Upper lobe of right lung (tissue), 1 donor: Measurements from ENCODE around the gene MRPS27. TPM values are rescaled to one million over a fixed set of nuclear protein-coding genes. Genes with fewer than 3 reads are reported as not detected.
"Not testable (repeated sequence)": the region's sequence is repeated elsewhere in the genome, so short reads cannot be mapped to it uniquely, and the experiment has no call there.

Source experiments
- ATAC-seq: fragments of 200-7000 bp; cut with Tn5 transposase; one replicate; pipeline ENCODE4 v1.9.1; 2020; ENCODE audit warnings: mild to moderate bottlenecking, moderate library complexity
- DNase-seq: peaks from one replicate; pipeline ENCODE4 v3.0.0-alpha.2; 2020
- H3K27ac ChIP-seq: fragments of 200-600 bp; one replicate; pipeline ENCODE4 v1.8.0; 2022
- H3K27me3 ChIP-seq: fragments of 200-600 bp; one replicate; pipeline ENCODE4 v1.8.0; 2022; ENCODE audit warnings: mild to moderate bottlenecking
- H3K36me3 ChIP-seq: fragments of 200-600 bp; one replicate; pipeline ENCODE4 v1.8.0; 2022
- H3K4me1 ChIP-seq: fragments of 200-600 bp; one replicate; pipeline ENCODE4 v1.8.0; 2022
- H3K4me3 ChIP-seq: fragments of 200-600 bp; one replicate; pipeline ENCODE4 v1.8.0; 2022; ENCODE audit warnings: mild to moderate bottlenecking
- H3K9me3 ChIP-seq: fragments of 200-600 bp; one replicate; pipeline ENCODE4 v1.8.0; 2022
- intact Hi-C: fragments of 100-400 bp; cut with DNase I; formaldehyde crosslinking; loops from one replicate; pipeline ENCODE4 v1.11.0; 2022
- total RNA-seq: library from RNA; stranded (reverse); fragmentation: NEBNext Ultra II Directional; extraction: Animal tissue kit (Norgen Biotek cat#: 25700); gene quantifications from one replicate; pipeline ENCODE4 v1.2.1, GENCODE V29; 2021
- TF ChIP-seq, protein P1 (sequence below): fragments of 200-600 bp; IDR thresholded peaks from one replicate; pipeline ENCODE4 v1.8.0; 2022; ENCODE audit warnings: antibody characterized with exemption
- donor health status: DM: no; HTN: yes; CAD: no; lungs with severe emphysema.

Gene MRPS27
- total RNA-seq, 1 donor from 2014 or later: 34.2 TPM

DNA sequence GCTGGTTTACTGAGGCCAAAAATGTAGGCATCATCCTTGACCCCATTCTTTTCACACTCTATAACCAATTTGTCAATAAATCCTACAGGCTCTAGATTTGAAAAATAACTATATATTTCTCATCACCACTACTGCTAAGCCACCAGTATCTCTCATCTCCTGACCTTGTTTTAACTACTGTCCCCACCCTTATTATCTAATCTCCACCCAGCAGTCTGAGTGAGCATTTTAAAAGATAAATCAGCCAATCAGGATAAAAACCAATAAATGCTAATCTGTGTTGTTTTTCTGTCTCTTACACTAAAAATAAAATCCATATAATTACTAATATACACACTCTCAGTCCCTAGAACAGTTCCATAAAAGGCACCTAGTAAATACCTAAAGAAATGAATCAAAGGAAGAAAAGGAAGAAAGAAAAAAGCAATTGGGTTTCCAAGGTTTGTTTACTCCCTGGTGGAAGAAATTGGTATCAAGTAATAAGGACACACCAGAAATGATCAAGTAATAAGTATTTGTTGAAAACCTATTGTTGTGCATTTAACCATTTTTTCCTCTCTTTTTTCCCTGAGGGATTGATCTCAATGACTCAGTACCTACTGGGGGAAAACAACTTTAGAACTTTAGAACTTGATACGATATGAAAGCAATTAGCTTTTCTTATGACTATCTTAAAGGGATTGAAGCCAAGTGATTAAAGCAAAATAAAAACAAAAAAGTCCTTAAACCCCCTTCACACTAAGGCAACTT lies 19.3 kb downstream of the MRPS27 start:
- intact Hi-C loops: no loop called here
- TF ChIP-seq, protein P1, sequence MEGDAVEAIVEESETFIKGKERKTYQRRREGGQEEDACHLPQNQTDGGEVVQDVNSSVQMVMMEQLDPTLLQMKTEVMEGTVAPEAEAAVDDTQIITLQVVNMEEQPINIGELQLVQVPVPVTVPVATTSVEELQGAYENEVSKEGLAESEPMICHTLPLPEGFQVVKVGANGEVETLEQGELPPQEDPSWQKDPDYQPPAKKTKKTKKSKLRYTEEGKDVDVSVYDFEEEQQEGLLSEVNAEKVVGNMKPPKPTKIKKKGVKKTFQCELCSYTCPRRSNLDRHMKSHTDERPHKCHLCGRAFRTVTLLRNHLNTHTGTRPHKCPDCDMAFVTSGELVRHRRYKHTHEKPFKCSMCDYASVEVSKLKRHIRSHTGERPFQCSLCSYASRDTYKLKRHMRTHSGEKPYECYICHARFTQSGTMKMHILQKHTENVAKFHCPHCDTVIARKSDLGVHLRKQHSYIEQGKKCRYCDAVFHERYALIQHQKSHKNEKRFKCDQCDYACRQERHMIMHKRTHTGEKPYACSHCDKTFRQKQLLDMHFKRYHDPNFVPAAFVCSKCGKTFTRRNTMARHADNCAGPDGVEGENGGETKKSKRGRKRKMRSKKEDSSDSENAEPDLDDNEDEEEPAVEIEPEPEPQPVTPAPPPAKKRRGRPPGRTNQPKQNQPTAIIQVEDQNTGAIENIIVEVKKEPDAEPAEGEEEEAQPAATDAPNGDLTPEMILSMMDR: no peak
- H3K27ac ChIP-seq: no peak overlapping the region

DNA sequence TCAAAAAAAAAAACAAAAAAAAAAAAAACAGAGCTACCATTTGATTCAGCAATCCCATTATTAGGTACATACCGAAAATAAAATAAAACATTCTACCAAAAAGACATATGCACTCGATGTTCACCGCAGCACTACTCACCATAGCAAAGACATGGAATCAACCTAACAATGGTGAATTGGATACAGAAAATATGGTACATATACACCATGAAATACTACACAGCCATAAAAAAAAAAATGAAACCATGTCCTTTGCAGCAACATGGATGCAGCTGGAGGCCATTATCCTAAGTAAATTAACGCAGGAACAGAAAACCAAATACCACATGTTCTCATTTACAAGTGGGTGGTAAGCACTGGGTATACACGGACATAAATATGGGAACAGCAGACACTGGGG lies 21.3 kb downstream of the MRPS27 start:
- DNase-seq: no peak
- Histone ChIP-seq H3K27me3 (no peaks in the 10 kb centered on the region), H3K9me3 (no peaks in the 10 kb centered on the region), H3K4me3 (no peak overlapping the region), H3K36me3 (peaks cover 9% of the 10 kb centered on the region), H3K27ac (no peak overlapping the region), H3K4me1 (no peaks in the 10 kb centered on the region)
- intact Hi-C loops: no loop called here
- no peak for ATAC-seq
- TF ChIP-seq, protein P1: no peak

More for the DNA sequence above, 19.3 kb downstream of the MRPS27 start:
- peaks cover 2% of the 10 kb centered on the region for H3K36me3 ChIP-seq
- no peak overlapping the region for H3K4me3 ChIP-seq
- H3K27me3 ChIP-seq: no peaks in the 10 kb centered on the region
- peaks cover 5% of the 10 kb centered on the region for H3K4me1 ChIP-seq
- ATAC-seq: no peak
- no peak for DNase-seq
- H3K9me3 ChIP-seq: no peaks in the 10 kb centered on the region

DNA sequence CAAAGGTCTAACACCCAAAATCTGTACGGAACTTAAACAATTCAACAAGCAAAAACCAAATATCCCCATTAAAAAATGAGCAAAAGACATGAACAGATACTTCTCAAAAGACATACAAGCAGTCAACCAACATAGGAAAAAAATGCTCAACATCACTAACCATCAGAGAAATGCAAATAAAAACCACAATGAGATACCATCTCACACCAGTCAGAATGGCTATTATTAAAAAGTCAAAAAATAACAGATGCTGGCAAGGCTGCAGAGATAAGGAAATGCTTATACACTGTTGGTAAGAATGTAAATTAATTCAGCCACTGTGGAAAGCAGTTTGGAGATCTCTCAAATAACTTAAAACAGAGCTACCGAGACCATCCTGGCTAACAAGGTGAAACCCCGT lies 21.9 kb downstream of the MRPS27 start:
- H3K36me3 ChIP-seq, DNase-seq, H3K4me3 ChIP-seq, H3K4me1 ChIP-seq, H3K27me3 ChIP-seq, H3K27ac ChIP-seq, H3K9me3 ChIP-seq, intact Hi-C loops, ATAC-seq: not testable (repeated sequence)

DNA sequence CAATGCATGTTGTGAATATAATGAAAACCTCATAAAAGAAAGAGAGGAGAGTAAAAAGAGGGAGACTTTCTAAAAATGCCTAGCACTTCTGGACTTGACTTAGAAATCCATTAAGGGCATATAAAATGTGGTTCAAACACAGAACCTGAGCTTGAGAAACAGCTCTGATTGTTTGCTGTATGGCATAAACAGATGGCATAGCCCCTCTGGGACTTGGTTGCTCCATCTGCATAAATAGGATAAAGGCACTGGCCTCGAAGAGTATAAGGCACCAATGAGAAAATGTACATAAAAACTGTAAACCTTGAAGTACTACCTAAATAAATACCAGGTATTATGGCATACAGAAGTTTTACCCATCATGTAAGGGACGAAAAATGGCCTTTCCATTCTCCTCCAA lies 23.8 kb downstream of the MRPS27 start:
- Histone ChIP-seq H3K27ac (no peak overlapping the region), H3K27me3 (no peaks in the 10 kb centered on the region), H3K36me3 (peaks cover 14% of the 10 kb centered on the region), H3K9me3 (no peaks in the 10 kb centered on the region), H3K4me1 (no peaks in the 10 kb centered on the region), H3K4me3 (no peak overlapping the region)
- DNase-seq (no peak), ATAC-seq (no peak)
- intact Hi-C loops: no loop called here
- TF ChIP-seq, protein P1: no peak

DNA sequence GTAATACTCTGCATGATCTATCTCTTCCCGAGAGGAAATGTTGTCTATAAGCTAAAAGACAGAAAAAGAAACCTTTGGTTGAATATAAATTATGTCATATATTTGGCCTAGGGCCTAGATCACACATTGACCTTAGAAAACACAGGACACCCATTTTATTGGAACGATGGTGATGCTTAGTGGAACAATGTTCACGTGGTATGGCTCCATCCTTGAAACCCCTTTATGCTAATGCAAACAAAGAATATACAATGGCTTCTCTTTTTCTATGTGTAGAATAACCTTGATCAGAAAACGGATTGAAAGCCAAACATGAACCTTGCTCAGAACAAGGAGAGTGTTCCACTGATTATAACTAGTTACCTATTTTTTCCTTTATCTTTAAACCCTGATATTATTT lies 24.5 kb downstream of the MRPS27 start:
- no peaks in the 10 kb centered on the region for H3K27me3 ChIP-seq
- H3K27ac ChIP-seq: no peak overlapping the region
- H3K4me3 ChIP-seq: no peak overlapping the region
- TF ChIP-seq, protein P1: no peak
- peaks cover 19% of the 10 kb centered on the region for H3K36me3 ChIP-seq
- H3K9me3 ChIP-seq: no peaks in the 10 kb centered on the region
- DNase-seq: no peak
- intact Hi-C loops: no loop called here
- ATAC-seq: no peak
- no peaks in the 10 kb centered on the region for H3K4me1 ChIP-seq

DNA sequence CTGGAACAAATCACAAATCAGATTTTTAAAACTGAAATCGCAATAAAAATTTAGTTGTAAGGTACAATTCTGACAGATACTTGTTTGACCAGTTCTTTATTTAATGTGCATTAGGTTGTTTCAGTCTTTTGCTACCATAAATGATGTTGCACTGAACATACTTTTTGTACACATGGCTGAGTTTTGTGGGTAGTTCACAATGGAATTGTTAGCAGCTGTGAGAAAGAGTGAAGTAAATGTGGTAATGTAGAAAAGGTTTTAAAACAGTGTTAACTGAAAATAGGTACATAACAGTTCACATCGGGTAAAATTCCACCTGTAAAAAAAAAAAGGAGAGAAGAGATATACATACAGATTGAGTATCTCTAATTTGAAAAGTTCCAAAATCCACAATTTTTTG lies 25.6 kb downstream of the MRPS27 start:
- ATAC-seq: no peak
- no peak for DNase-seq
- Histone ChIP-seq H3K9me3 (no peaks in the 10 kb centered on the region), H3K36me3 (peaks cover 19% of the 10 kb centered on the region), H3K4me3 (no peak overlapping the region), H3K27me3 (no peaks in the 10 kb centered on the region), H3K27ac (no peak overlapping the region), H3K4me1 (no peaks in the 10 kb centered on the region)
- intact Hi-C loops: no loop called here
- TF ChIP-seq, protein P1: no peak
